ENCODE results near the gene OPN1MW2.
"Not testable (repeated sequence)": the region's sequence is repeated elsewhere in the genome, so short reads cannot be mapped to it uniquely, and the experiment has no call there.

GRCh38 chrX:154225292-154225691, 5.7 kb downstream of the OPN1MW2 start:
- TF ChIP-seq, protein P1, sequence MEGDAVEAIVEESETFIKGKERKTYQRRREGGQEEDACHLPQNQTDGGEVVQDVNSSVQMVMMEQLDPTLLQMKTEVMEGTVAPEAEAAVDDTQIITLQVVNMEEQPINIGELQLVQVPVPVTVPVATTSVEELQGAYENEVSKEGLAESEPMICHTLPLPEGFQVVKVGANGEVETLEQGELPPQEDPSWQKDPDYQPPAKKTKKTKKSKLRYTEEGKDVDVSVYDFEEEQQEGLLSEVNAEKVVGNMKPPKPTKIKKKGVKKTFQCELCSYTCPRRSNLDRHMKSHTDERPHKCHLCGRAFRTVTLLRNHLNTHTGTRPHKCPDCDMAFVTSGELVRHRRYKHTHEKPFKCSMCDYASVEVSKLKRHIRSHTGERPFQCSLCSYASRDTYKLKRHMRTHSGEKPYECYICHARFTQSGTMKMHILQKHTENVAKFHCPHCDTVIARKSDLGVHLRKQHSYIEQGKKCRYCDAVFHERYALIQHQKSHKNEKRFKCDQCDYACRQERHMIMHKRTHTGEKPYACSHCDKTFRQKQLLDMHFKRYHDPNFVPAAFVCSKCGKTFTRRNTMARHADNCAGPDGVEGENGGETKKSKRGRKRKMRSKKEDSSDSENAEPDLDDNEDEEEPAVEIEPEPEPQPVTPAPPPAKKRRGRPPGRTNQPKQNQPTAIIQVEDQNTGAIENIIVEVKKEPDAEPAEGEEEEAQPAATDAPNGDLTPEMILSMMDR (conservative IDR thresholded peaks at IDR 0.05 in 1 of 2, IDR thresholded peaks at IDR 0.05 in 1 of 2; ENCODE audit: low read depth in 1 of 2, low read length in 2 of 2), result not testable (repeated sequence)
- TF ChIP-seq EZH2 (IDR thresholded peaks at IDR 0.05; ENCODE audit: low read length, missing control alignments), result not testable (repeated sequence)
